MM.1S (cell line): ENCODE data around the gene TMED1.

Experiments
- DNase-seq: peaks from one replicate; pipeline ENCODE4 v3.0.0-alpha.2; 2015
- H2AFZ ChIP-seq: fragments of 300-600 bp; sonication (generic); 2 replicates; pipeline ENCODE4 v1.6.0; 2016; ENCODE audit warnings: antibody characterized with exemption, low read length
- H3F3A ChIP-seq: fragments of 300-600 bp; sonication (generic); 2 replicates; pipeline ENCODE4 v1.6.1; 2016; ENCODE audit warnings: mild to moderate bottlenecking, antibody characterized with exemption, low read length, moderate library complexity, mixed read lengths; ENCODE audit not compliant: insufficient read depth
- H3K27ac ChIP-seq: fragments of 300-600 bp; sonication (generic); 2 replicates; pipeline ENCODE4 v1.5.1; 2016; ENCODE audit warnings: mild to moderate bottlenecking, low read length
- H3K27me3 ChIP-seq: fragments of 300-600 bp; sonication (generic); replicated peaks from 2 replicates; pipeline ENCODE4 v1.6.0; 2016; ENCODE audit warnings: low read length; ENCODE audit not compliant: insufficient read depth
- H3K36me3 ChIP-seq: fragments of 300-600 bp; sonication (generic); replicated peaks from 2 replicates; pipeline ENCODE4 v1.6.1; 2016; ENCODE audit warnings: mild to moderate bottlenecking, low read length, mixed read lengths; ENCODE audit not compliant: insufficient read depth
- H3K4me1 ChIP-seq: fragments of 300-600 bp; sonication (generic); 2 replicates; pipeline ENCODE4 v1.6.1; 2016; ENCODE audit warnings: low read length, mixed read lengths
- H3K4me2 ChIP-seq: fragments of 300-600 bp; sonication (generic); 2 replicates; pipeline ENCODE4 v1.6.0; 2016; ENCODE audit warnings: low read depth, low read length
- H3K4me3 ChIP-seq: fragments of 300-600 bp; sonication (generic); 2 replicates; pipeline ENCODE4 v1.5.1; 2016; ENCODE audit warnings: low read length, mixed read lengths
- H3K79me2 ChIP-seq: fragments of 300-600 bp; sonication (generic); 2 replicates; pipeline ENCODE4 v1.6.1; 2016; ENCODE audit warnings: mixed run types, low read length, mixed read lengths
- H3K9ac ChIP-seq: fragments of 300-600 bp; sonication (generic); 2 replicates; pipeline ENCODE4 v1.6.1; 2016; ENCODE audit warnings: low read length, mixed read lengths
- H3K9me2 ChIP-seq: fragments of 300-600 bp; sonication (generic); replicated peaks from 2 replicates; pipeline ENCODE4 v1.6.1; 2016; ENCODE audit warnings: mild to moderate bottlenecking, low read length, mixed read lengths; ENCODE audit not compliant: insufficient read depth
- H3K9me3 ChIP-seq: fragments of 300-600 bp; sonication (generic); replicated peaks from 2 replicates; pipeline ENCODE4 v1.6.1; 2016; ENCODE audit warnings: mild to moderate bottlenecking, low read length, mixed read lengths; ENCODE audit not compliant: insufficient read depth
- H4K20me1 ChIP-seq: fragments of 300-600 bp; sonication (generic); 2 replicates; pipeline ENCODE4 v1.6.1; 2016; ENCODE audit warnings: mild to moderate bottlenecking, low read length, moderate library complexity, mixed read lengths; ENCODE audit not compliant: insufficient read depth
- EZH2 ChIP-seq: fragments of 300-600 bp; sonication (generic); optimal IDR thresholded peaks from 2 replicates; pipeline ENCODE3; 2017; ENCODE audit warnings: low read depth, mild to moderate bottlenecking, antibody characterized with exemption, low read length, mixed read lengths
- EZH2phosphoT487 ChIP-seq: fragments of 300-600 bp; sonication (generic); IDR thresholded peaks from 2 replicates; pipeline ENCODE4 v1.6.1; 2018; ENCODE audit warnings: antibody characterized with exemption, low read length
- TF ChIP-seq, protein P1 (sequence below): fragments of 300-600 bp; sonication (generic); IDR thresholded peaks from 2 replicates; pipeline ENCODE4 v1.5.1; 2016; ENCODE audit warnings: antibody characterized with exemption, low read length, mixed read lengths

TMED1 gene

GRCh38 chr19:10848230-10848856, 12.3 kb upstream of the TMED1 start, which contains the start of gene C19orf38:
TSS of gene C19orf38 (plus strand) at chr19:10848415. CDS start at chr19:10848509, 94 bp downstream.
- no peaks in the 10 kb centered on the region for H3K9me2 ChIP-seq
- H3K36me3 ChIP-seq, result no peaks in the 10 kb centered on the region
- no peak within 1 kb of the TSS for H3K4me3 ChIP-seq
- H3K9me3 ChIP-seq, result no peaks in the 10 kb centered on the region
- H3K9ac ChIP-seq, result no peak within 1 kb of the TSS
- H3K4me1 ChIP-seq, result no peaks in the 10 kb centered on the region
- 0 out of 2 replicates have a peak, but pooled peaks cover 5% of the 10 kb centered on the region for H3K27me3 ChIP-seq
- no peak for DNase-seq
- H3F3A ChIP-seq, result no peaks in the 10 kb centered on the region
- H2AFZ ChIP-seq, result no peak within 1 kb of the TSS
- H3K4me2 ChIP-seq, result no peak within 1 kb of the TSS
- TF ChIP-seq EZH2, result no peak
- TF ChIP-seq, protein P1, sequence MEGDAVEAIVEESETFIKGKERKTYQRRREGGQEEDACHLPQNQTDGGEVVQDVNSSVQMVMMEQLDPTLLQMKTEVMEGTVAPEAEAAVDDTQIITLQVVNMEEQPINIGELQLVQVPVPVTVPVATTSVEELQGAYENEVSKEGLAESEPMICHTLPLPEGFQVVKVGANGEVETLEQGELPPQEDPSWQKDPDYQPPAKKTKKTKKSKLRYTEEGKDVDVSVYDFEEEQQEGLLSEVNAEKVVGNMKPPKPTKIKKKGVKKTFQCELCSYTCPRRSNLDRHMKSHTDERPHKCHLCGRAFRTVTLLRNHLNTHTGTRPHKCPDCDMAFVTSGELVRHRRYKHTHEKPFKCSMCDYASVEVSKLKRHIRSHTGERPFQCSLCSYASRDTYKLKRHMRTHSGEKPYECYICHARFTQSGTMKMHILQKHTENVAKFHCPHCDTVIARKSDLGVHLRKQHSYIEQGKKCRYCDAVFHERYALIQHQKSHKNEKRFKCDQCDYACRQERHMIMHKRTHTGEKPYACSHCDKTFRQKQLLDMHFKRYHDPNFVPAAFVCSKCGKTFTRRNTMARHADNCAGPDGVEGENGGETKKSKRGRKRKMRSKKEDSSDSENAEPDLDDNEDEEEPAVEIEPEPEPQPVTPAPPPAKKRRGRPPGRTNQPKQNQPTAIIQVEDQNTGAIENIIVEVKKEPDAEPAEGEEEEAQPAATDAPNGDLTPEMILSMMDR, result no peak
- no peak for TF ChIP-seq EZH2phosphoT487
- H3K27ac ChIP-seq, result no peak within 1 kb of the TSS
- no peaks in the 10 kb centered on the region for H3K79me2 ChIP-seq
- no peaks in the 10 kb centered on the region for H4K20me1 ChIP-seq

GRCh38 chr19:10846500-10847202, 10.6 kb upstream of the TMED1 start:
- H3F3A ChIP-seq, result no peaks in the 10 kb centered on the region
- H3K79me2 ChIP-seq, result no peaks in the 10 kb centered on the region
- H2AFZ ChIP-seq, result no peak overlapping the region
- no peak for DNase-seq
- H4K20me1 ChIP-seq, result no peaks in the 10 kb centered on the region
- no peak for TF ChIP-seq EZH2
- TF ChIP-seq EZH2phosphoT487, result no peak
- TF ChIP-seq, protein P1, result no peak
- no peak overlapping the region for H3K9ac ChIP-seq
- H3K27me3 ChIP-seq, result peaks cover 5% of the 10 kb centered on the region; the same call in 1 of the 2 replicates
- H3K9me3 ChIP-seq, result no peaks in the 10 kb centered on the region
- no peaks in the 10 kb centered on the region for H3K36me3 ChIP-seq
- no peaks in the 10 kb centered on the region for H3K9me2 ChIP-seq
- no peak overlapping the region for H3K4me2 ChIP-seq
- H3K4me3 ChIP-seq, result no peak overlapping the region
- no peaks in the 10 kb centered on the region for H3K4me1 ChIP-seq
- H3K27ac ChIP-seq, result no peak overlapping the region

DNA sequence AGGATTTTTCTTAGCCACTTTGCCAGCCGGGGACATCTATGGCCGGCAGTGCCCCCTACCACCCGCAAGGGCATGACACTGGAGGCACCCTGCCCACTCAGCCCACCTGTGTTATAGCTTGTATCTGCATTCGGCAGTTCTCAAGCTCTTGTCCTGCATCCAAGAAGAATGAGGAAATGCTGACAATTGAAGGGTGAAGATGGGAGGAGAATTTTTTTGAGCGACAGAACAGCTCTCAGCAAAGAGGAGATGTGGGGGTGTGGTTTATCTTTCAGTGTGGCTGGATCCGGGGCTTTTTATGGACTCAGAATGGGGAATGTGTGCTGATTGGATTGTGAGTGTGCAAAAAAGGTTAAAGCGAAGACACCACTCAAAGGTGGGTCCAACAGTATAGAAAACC, 6.8 kb upstream of the TMED1 start:
- Histone ChIP-seq H3K36me3 (no peaks in the 10 kb centered on the region), H4K20me1 (no peaks in the 10 kb centered on the region), H3F3A (no peaks in the 10 kb centered on the region), H3K4me1 (no peaks in the 10 kb centered on the region), H3K79me2 (no peaks in the 10 kb centered on the region), H3K27me3 (peaks cover 5% of the 10 kb centered on the region; the same call in 1 of the 2 replicates), H3K4me3 (no peak overlapping the region), H2AFZ (no peak overlapping the region), H3K9me3 (no peaks in the 10 kb centered on the region), H3K4me2 (no peak overlapping the region), H3K9ac (no peak overlapping the region), H3K27ac (no peak overlapping the region), H3K9me2 (no peaks in the 10 kb centered on the region)
- TF ChIP-seq, protein P1, result no peak
- no peak for TF ChIP-seq EZH2
- no peak for TF ChIP-seq EZH2phosphoT487
- no peak for DNase-seq
